ENCODE results near the gene HIF1AN.
A peak's percentile ranks its signal among the peaks of the same experiment; 100 is the strongest.
"Not testable (repeated sequence)": the region's sequence is repeated elsewhere in the genome, so short reads cannot be mapped to it uniquely, and the experiment has no call there.

Gene HIF1AN

DNA sequence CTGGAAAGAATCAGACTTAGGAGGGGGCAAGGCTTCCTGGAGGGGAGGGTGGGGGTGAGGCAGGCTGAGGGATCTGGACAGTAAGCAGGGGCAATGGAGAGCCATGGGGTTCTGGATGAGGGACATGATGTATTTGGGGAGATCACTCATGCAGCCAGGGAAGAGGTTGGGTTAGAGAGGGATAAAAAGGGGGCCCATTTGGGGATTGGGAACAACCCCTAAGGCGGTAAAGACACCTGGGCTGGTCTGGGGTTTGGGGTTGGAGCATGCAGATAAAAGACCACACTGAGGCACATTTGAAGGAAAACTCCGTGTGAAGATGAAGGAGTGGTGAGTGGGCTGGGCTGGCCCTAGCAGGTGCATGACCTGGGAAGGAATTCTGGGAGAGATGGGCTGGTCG is 30.8 kb downstream of the HIF1AN start:
- no peak overlapping the region for H3K4me3 Mint-ChIP-seq
- no peak for ATAC-seq (replicated peaks)
- H3K4me1 Mint-ChIP-seq: peaks cover 4 to 7% of the 10 kb centered on the region in 2 donors
- peaks cover 11 to 31% of the 10 kb centered on the region in 2 donors for H3K27me3 Mint-ChIP-seq
- no peak for DNase-seq
- H3K27ac Mint-ChIP-seq: no peak overlapping the region
- peaks cover under 1 to 4% of the 10 kb centered on the region in 2 donors for H3K36me3 Mint-ChIP-seq
- H3K9me3 Mint-ChIP-seq: no peaks in the 10 kb centered on the region

DNA sequence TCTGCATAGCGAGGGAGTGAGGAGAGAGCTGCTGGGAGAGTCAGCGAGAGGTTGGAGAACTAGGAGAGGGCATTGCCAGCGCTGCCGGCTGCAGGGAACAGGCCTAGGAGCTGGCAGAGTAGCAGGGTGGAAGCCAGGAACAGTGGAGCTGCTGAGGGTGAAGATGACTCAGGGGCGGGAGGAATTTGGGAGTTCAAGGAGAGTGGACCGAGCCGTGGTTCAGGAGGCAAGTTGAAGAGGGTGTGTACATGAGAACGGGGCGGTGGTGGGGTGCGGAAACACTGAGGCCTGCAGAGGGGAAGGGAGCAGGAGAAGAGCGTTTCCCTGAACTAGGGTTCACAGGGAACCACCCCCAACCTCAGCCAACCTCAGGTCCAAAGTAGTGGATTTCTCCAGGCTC is 31.5 kb downstream of the HIF1AN start:
- ATAC-seq (replicated peaks) (no peak), DNase-seq (no peak)
- Mint-ChIP-seq H3K27me3 (peaks cover 11 to 27% of the 10 kb centered on the region in 2 donors), H3K4me3 (no peak overlapping the region), H3K36me3 (peaks cover 0 to 4% of the 10 kb centered on the region in 2 donors), H3K4me1 (peaks cover 3 to 4% of the 10 kb centered on the region in 2 donors), H3K9me3 (no peaks in the 10 kb centered on the region), H3K27ac (no peak overlapping the region)

DNA sequence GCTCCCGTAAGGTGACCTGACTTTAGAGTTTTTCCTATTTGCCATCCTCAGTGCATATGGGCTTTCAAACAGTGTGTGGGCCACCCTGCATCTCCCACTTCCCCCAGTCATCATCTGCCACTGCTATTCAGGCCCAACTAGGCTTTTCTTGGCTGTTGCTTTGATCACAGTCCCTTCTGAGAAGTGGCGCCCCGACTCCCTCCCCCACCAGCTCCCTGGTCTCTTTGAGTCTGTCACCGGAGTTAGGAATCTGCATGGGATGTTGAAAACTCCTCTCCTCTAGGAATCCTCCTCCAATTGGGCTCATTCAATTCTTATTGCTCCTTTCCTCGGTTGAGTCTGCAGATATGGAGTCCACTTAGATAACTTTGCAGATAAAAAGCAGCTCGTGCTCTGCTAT is 32.1 kb downstream of the HIF1AN start:
- Mint-ChIP-seq H3K36me3 (peaks cover 0 to 3% of the 10 kb centered on the region in 2 donors), H3K27ac (no peak overlapping the region), H3K4me3 (no peak overlapping the region), H3K9me3 (no peaks in the 10 kb centered on the region), H3K27me3 (peaks cover 14 to 29% of the 10 kb centered on the region in 2 donors), H3K4me1 (peaks cover 2 to 3% of the 10 kb centered on the region in 2 donors)
- ATAC-seq (replicated peaks) (no peak), DNase-seq (no peak)

DNA sequence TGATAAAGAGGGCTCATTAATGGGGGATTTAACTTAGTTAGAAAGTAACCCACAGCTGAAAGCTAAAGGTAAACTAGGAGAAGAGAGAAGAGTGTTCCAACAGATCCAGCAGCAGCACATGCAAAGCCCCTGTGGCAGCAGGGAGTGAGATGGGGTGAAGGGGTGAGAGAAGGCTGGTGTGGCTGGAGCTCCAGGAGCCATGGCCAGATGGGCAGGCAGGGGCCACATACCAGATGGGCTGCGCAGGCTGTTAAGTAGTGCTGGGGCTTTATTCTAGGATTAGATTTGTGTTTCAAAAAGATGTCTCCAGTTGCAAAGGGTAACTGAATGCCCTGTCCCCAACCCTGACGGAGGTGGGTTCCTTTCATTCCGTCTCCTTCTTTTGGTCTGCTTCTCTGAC is 33.2 kb downstream of the HIF1AN start:
- DNase-seq (no peak), ATAC-seq (replicated peaks) (no peak)
- Mint-ChIP-seq H3K4me3 (no peak overlapping the region), H3K4me1 (peaks cover 0 to 1% of the 10 kb centered on the region in 2 donors), H3K9me3 (no peaks in the 10 kb centered on the region), H3K27ac (no peak overlapping the region), H3K36me3 (no peaks in the 10 kb centered on the region), H3K27me3 (peaks cover 13 to 26% of the 10 kb centered on the region in 2 donors)

DNA sequence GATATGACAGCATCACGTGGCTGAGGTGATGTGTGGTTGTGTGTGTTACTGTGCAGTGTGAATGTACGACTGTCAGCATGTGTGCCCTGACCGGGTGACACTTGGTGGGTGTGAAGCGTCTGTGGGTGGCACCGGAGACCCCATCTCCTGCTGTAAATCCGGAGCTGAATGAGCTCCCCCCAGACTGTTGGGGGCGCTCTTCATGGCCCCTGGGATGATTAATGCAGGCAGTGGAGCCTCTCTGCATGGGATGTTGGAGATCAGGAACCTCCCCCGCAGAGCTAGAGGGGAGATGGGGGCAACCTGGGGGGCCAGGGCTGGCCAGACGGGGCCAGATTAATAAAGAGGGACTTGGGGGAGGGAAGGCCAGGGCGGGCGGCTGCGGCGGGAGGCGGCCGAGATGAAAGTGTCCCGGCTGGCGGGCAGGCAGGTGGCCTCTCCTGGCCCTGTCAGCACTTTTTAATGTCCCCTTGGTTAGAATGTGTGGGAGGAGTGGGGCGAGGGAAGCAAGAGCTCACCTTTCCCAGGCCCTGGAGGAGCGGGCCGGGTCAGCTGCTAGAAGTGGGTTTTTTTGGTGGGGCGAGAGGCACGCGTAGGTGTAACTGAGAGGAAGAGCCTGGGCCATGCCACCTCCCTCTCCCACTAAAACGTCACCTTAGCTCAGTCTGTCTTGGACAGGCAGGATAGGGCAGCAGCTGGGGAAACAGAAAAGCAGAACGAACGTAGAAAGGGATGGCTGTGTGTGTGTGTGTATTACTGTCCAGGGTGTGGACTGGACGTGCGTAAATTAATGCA is 34.1 kb downstream of the HIF1AN start:
- peaks cover 23 to 25% of the 10 kb centered on the region in 2 donors for H3K27me3 Mint-ChIP-seq
- no peak for DNase-seq
- H3K4me1 Mint-ChIP-seq: peaks cover 0 to 1% of the 10 kb centered on the region in 2 donors
- ATAC-seq (replicated peaks): peak; percentile 36 to 57
- no peak overlapping the region for H3K4me3 Mint-ChIP-seq
- no peaks in the 10 kb centered on the region for H3K9me3 Mint-ChIP-seq
- H3K36me3 Mint-ChIP-seq: no peaks in the 10 kb centered on the region
- H3K27ac Mint-ChIP-seq: no peak overlapping the region

DNA sequence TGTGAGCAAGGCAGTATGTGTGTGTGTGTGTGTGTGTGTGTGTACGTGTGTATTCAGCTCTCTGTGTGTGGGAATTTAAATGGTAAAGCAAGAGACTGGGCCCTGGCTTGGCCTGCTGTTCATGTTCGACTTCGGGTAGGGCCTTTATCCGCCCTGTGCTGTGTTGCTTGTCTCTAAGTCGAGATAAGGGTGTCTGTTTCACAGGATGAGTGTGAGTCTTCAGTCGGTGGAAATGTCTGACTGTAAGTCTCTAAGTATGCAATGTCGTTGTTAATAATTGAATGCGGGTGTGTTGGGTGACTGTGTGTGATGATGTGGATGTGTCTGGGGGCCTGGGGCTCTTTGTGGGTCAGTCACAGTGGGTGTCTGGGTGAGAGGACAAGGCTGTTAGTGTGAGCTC is 34.8 kb downstream of the HIF1AN start:
- H3K9me3 Mint-ChIP-seq: no peaks in the 10 kb centered on the region
- no peaks in the 10 kb centered on the region for H3K36me3 Mint-ChIP-seq
- no peak overlapping the region for H3K4me3 Mint-ChIP-seq
- peaks cover 0 to 1% of the 10 kb centered on the region in 2 donors for H3K4me1 Mint-ChIP-seq
- H3K27me3 Mint-ChIP-seq: peaks cover 22 to 28% of the 10 kb centered on the region in 2 donors
- ATAC-seq (replicated peaks) (no peak), DNase-seq (no peak)
- H3K27ac Mint-ChIP-seq: no peak overlapping the region

DNA sequence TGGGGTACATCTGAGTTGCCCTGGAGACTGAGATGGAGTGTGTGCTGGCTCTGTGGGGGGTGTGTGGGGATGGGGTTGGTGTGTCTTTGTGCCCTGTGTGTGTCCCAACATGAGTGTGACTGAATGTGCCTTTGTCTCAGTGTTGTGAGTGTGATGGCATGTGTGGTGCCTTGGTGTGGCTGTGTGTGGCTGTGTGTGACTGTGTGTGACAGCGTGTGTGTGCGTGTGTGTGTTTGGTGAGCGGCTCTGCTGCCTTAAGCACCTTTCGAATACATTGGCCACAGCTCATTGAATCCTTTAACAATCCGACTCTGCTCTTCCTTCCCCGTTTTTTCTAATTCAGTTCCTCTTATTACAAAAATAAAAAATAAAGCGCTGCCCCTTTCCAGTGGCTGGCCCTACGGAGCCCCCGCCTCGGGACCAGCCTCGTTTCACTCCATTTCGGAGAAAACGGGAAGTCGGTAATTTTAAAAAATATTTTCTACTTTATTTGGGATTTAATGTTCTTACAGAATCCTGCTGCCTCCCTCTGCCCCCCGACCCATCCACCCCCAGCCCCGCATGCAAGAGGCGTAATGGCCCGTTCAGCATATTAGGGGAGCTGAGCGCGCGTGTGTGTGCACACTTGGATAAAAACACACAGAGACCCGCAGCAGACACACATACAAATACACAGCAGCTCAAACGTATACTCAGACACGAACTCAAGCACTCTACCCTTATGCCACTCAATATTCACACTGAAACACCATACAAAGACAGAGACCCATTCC is 35.5 kb downstream of the HIF1AN start:
- no peak overlapping the region for H3K4me3 Mint-ChIP-seq
- no peaks in the 10 kb centered on the region for H3K9me3 Mint-ChIP-seq
- no peaks in the 10 kb centered on the region for H3K36me3 Mint-ChIP-seq
- H3K27ac Mint-ChIP-seq: no peak overlapping the region
- ATAC-seq (replicated peaks) (no peak), DNase-seq (no peak)
- peaks cover 29 to 35% of the 10 kb centered on the region in 2 donors for H3K27me3 Mint-ChIP-seq
- no peaks in the 10 kb centered on the region for H3K4me1 Mint-ChIP-seq

DNA sequence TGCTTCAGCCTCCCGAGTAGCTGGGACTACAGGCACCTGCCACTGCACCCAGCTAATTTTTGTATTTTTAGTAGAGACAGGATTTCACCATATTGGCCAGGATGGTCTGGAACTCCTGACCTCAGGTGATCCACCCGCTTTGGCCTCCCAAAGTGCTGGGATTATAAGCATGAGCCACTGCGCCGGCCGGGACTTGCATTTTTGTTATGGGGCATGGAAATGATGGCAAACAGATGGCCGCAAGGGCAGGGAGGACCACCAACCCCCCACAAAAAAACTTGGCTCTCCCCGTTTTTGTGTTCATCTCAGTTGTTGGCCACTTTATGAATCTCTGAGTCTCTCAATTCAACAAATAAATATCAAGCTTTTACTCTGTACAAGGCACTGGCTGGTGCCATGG is 39.4 kb downstream of the HIF1AN start:
- H3K4me1 Mint-ChIP-seq; H3K27ac Mint-ChIP-seq; DNase-seq; H3K9me3 Mint-ChIP-seq; H3K4me3 Mint-ChIP-seq; H3K36me3 Mint-ChIP-seq; ATAC-seq (replicated peaks): not testable (repeated sequence)
- peaks cover 54 to 64% of the 10 kb centered on the region in 2 donors for H3K27me3 Mint-ChIP-seq

DNA sequence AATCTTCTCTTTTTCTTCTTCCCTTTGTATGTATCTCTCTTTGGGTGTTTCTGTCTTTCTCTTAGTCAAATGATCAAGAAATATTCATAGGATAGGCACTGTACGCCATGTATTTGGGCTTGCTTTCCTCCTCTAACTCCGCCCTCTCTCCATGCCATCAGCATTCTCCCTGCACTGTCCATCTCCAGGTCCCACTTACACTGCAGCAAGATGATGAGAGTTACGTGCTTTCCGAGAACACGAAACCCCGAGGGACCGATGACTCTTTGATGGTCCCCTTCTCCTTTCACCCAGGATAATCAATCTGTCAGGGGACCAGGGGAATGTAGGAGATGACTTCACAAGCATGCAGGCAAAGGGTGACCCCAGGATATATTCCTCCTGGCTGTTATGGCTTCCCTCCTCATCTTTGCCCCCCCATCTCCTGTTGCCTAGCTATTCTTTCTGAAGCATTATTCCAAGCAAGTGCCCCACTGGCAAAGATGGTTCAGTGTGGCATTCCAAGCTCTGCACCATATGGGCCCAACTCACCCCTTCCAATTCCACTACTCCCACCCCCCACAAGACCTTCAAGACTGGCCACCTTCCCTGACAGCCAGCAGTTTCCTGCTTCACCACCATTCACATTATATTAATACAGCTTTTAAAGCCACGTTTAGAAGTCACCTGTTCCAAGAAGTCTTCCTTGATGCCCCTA is 40.0 kb downstream of the HIF1AN start:
- H3K36me3 Mint-ChIP-seq: no peaks in the 10 kb centered on the region
- no peaks in the 10 kb centered on the region for H3K9me3 Mint-ChIP-seq
- H3K4me1 Mint-ChIP-seq: no peaks in the 10 kb centered on the region
- H3K27ac Mint-ChIP-seq: no peak overlapping the region
- H3K4me3 Mint-ChIP-seq: no peak overlapping the region
- ATAC-seq (replicated peaks): no peak
- H3K27me3 Mint-ChIP-seq: peaks cover 54 to 64% of the 10 kb centered on the region in 2 donors
- DNase-seq: no peak

DNA sequence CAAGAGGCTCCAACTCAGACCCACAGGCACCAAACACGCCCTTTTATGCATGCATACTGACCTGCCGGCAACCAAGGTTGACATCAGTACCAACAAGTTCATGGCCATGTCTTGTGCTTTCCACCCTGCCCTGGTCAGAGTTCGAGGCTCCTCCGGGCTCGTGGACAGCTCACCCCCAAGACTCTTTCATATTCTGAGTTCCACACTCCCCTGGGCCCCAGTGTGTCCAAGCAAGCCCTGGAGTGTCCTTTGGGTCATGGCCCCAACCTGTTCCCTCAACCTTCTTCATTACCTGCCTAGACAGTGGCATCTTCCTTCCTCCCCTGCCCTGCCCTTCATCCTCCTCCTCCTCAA is 40.5 kb downstream of the HIF1AN start:
- no peak overlapping the region for H3K27ac Mint-ChIP-seq
- DNase-seq: no peak
- no peaks in the 10 kb centered on the region for H3K36me3 Mint-ChIP-seq
- H3K4me1 Mint-ChIP-seq: no peaks in the 10 kb centered on the region
- no peaks in the 10 kb centered on the region for H3K9me3 Mint-ChIP-seq
- ATAC-seq (replicated peaks): no peak
- H3K4me3 Mint-ChIP-seq: no peak overlapping the region
- H3K27me3 Mint-ChIP-seq: peaks cover 57 to 70% of the 10 kb centered on the region in 2 donors

DNA sequence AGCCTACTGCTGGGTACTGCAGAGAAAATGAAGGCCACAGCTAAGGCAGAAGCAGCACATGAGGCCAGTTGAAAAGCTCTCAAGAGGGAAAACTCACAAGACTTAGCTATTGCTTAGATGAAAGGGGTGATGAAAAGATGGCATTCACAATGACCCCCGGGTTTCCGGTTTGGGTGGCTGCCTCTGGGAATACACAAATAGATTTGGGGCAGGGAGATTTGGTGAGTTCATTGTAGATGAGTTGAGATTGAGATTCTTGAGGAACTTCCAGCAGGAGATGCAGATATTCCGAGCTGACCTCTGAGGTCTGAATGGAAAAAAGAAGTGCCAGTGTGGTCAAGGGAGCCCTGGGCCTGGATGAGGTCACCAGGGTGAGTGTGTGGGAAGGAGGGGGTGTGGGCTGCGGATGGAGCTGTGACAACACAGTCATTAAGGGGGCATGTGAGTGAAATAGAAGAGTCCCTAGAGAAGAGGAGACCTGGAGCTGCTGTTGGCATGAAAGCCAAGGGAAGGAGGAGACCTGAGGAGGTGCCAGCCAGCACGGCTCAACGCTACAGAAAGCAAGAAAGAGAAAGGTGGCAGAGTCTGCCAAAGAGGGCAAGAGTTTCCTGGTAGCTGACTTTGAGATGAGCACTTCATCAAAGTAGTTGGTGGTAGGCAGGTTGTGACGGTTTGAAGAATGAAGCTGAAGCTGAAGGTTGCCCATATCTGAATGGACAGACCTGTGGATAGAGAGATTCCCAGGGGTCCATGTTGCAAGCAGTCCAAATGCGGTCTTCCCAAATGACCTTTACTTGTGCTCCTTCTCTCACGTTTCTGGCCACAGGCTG is 43.7 kb downstream of the HIF1AN start:
- ATAC-seq (replicated peaks) (no peak), DNase-seq (no peak)
- Mint-ChIP-seq H3K9me3 (no peaks in the 10 kb centered on the region), H3K27me3 (peaks cover 46 to 56% of the 10 kb centered on the region in 2 donors), H3K4me3 (no peak overlapping the region), H3K27ac (no peak overlapping the region), H3K4me1 (no peaks in the 10 kb centered on the region), H3K36me3 (no peaks in the 10 kb centered on the region)

DNA sequence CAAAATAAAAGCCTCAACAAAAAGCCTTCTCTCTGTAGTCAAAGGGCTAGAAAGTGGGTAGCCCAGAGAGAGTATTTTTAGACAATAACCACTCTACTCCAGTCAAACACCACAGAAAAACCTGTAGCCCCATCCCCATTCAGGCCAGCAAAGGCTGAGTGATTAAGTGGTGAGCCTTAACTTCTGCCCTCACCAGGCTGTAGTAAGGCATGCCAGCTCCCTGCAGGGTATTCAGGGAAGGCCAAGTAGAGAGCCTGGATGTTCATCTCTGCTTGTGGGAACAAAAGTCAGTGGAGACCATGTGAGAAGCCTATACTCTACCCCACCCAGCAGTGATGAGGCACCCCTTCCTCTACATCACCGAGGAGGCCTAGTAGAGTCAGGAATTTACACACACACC is 51.2 kb downstream of the HIF1AN start:
- Mint-ChIP-seq H3K4me1 (no peaks in the 10 kb centered on the region), H3K27ac (no peak overlapping the region), H3K4me3 (no peak overlapping the region), H3K9me3 (peaks cover 9 to 19% of the 10 kb centered on the region in 2 donors), H3K36me3 (peaks cover 2 to 8% of the 10 kb centered on the region in 2 donors), H3K27me3 (peaks cover 48 to 57% of the 10 kb centered on the region in 2 donors)
- DNase-seq (no peak), ATAC-seq (replicated peaks) (no peak)

DNA sequence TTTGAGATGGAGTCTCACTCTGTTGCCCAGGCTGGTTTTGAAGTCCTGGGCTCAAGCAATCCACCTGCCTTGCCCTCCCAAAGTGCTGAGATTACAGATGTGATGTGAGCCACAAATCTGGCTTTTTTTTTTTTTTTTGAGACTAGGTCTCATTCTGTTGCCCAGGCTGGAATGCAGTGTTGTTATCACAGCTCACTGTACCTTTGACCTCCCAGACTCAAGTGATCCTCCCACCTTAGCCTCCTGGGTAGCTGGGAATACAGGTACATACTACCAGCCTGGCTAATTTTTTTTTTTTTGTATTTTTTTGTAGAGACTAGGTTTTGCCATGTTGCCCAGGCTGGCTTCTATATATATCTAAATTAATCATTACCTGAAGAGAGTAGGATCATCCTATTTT is 62.4 kb downstream of the HIF1AN start:
- Mint-ChIP-seq H3K27ac (no peak overlapping the region), H3K27me3 (peaks cover 18 to 58% of the 10 kb centered on the region in 2 donors), H3K4me3 (no peak overlapping the region), H3K4me1 (no peaks in the 10 kb centered on the region), H3K36me3 (no peaks in the 10 kb centered on the region), H3K9me3 (no peaks in the 10 kb centered on the region)
- no peak for ATAC-seq (replicated peaks)
- DNase-seq: no peak

DNA sequence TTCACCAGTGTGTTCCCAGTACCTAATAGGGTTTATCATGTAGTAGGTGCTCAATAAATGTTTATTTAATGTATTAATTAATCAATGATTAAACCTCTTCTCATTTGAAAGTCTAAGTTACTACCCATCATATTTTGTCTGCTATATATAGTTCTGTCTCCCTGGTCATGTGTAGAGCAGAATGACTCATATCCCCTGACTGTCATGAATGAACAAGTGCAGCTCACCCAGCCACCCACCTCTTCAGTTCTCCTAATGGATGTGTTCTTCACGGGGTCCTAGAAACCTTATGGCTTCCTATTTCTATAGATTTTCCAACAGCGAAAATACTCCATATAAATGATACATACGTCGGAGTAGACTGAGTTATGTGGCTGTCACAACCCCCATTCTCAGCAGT is 64.5 kb downstream of the HIF1AN start:
- H3K4me1 Mint-ChIP-seq: no peaks in the 10 kb centered on the region
- H3K36me3 Mint-ChIP-seq: peaks cover 1 to 2% of the 10 kb centered on the region in 2 donors
- peaks cover 21 to 66% of the 10 kb centered on the region in 2 donors for H3K27me3 Mint-ChIP-seq
- H3K4me3 Mint-ChIP-seq: no peak overlapping the region
- H3K9me3 Mint-ChIP-seq: peaks cover 2% of the 10 kb centered on the region in 2 donors
- no peak overlapping the region for H3K27ac Mint-ChIP-seq
- peak in 1 of 2 donors; percentile 42 for ATAC-seq (replicated peaks)
- no peak for DNase-seq

Measured in stimulated activated naive B cell treated with anti-CD40 and anti-IgM and Interleukin-4, amounts not matched to agents 10 μg/mL and 1 μg/mL and 100 μg/mL, for 72 hours (primary cell).